NB4 (cell line): ENCODE measurements around the gene VPS26C.
"Not testable (repeated sequence)": the region's sequence is repeated elsewhere in the genome, so short reads cannot be mapped to it uniquely, and the experiment has no call there.

Experiments
- DNase-seq: peaks from one replicate; pipeline ENCODE4 v3.0.0; 2010; ENCODE audit warnings: low read depth
- H3K4me3 ChIP-seq: one replicate; pipeline ENCODE4 v1.5.1; 2011; ENCODE audit warnings: mild to moderate bottlenecking, low read depth, low read length, moderate library complexity
- MYC ChIP-seq: IDR thresholded peaks from 2 replicates; pipeline ENCODE4 v1.6.1; 2011; ENCODE audit warnings: low read depth, low read length
- POLR2A ChIP-seq: IDR thresholded peaks from 2 replicates; pipeline ENCODE4 v1.6.1; 2011; ENCODE audit warnings: mild to moderate bottlenecking; ENCODE audit not compliant: insufficient read length; ENCODE audit errors: extremely low read depth
- TF ChIP-seq, protein P1 (sequence below): IDR thresholded peaks from 2 replicates; pipeline ENCODE4 v1.6.1; 2011; ENCODE audit warnings: low read depth, low read length
- TF ChIP-seq, protein P2 (sequence below): IDR thresholded peaks from one replicate; pipeline ENCODE4 v1.5.1; 2012; ENCODE audit warnings: low read depth, low read length

Gene VPS26C

DNA sequence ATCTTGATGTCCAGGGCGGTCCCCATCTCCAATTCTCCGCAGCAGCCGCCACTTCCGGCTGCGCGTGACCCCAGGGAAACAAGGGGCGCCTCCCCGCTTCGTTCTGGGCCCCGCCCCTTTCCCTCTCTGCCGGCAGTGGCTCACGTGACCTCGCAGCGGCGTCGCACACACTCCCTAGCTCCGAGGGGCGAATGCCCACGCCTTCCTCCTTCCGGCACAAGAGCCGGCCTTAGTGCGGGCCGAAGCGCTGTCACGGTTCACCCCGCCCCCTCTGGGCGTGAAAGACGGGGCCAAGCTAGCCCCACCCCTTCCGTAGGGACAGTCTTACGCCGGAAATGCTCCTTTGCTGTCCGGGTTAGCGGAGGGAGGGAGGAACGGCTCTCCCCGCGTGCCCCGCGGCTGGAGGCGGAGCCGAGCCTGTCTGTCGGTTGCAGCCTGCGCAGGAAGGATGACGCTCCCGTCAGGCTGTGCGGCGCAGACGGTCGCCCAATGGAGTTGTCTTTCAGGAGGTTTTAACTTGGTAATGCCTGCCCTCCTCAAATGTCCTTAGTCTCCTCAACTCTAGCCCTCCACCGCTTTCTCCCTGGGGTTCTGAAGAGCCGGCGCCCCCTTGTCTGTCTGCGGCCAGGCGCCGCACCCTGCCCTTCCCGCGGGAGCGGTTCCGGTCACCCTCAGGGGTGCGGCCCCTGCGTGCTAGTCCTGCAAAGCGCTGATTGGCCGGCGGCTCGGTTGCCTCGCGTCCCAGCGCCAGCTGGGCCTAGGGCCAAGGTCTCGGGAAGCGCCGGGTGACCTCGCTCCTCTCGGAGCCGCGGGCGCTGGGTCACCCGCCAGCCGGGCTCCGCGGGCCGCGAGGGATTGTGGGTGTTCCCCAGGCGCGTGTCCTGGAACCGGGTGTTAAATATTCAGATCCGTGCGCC lies at the start of gene VPS26C:
Gene VPS26C (minus strand): TSS at position 66 of the 917 bp plus-strand sequence. CDS start 40 bp downstream, at position 26.
- TF ChIP-seq, protein P1, sequence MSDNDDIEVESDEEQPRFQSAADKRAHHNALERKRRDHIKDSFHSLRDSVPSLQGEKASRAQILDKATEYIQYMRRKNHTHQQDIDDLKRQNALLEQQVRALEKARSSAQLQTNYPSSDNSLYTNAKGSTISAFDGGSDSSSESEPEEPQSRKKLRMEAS: peak; percentile 91
- TF ChIP-seq, protein P2, sequence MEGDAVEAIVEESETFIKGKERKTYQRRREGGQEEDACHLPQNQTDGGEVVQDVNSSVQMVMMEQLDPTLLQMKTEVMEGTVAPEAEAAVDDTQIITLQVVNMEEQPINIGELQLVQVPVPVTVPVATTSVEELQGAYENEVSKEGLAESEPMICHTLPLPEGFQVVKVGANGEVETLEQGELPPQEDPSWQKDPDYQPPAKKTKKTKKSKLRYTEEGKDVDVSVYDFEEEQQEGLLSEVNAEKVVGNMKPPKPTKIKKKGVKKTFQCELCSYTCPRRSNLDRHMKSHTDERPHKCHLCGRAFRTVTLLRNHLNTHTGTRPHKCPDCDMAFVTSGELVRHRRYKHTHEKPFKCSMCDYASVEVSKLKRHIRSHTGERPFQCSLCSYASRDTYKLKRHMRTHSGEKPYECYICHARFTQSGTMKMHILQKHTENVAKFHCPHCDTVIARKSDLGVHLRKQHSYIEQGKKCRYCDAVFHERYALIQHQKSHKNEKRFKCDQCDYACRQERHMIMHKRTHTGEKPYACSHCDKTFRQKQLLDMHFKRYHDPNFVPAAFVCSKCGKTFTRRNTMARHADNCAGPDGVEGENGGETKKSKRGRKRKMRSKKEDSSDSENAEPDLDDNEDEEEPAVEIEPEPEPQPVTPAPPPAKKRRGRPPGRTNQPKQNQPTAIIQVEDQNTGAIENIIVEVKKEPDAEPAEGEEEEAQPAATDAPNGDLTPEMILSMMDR: no peak
- peak; percentile 49 for TF ChIP-seq POLR2A
- peak; percentile 76 for TF ChIP-seq MYC
- peak; percentile 99 for DNase-seq
- peak within 1 kb of the TSS; percentile 94 for H3K4me3 ChIP-seq

DNA sequence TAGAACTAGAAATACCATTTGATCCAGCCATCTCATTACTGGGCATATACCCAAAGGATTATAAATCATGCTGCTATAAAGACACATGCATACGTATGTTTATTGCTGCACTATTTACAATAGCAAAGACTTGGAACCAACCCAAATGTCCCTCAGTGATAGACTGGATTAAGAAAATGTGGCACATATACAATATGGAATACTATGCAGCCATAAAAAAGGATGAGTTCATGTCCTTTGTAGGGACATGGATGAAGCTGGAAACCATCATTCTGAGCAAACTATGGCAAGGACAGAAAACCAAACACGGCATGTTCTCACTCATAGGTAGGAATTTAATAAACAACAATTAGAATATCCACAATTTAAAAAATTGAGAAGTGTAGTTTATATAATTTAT lies 48.9 kb upstream of the VPS26C start:
- not testable (repeated sequence) for DNase-seq, H3K4me3 ChIP-seq

DNA sequence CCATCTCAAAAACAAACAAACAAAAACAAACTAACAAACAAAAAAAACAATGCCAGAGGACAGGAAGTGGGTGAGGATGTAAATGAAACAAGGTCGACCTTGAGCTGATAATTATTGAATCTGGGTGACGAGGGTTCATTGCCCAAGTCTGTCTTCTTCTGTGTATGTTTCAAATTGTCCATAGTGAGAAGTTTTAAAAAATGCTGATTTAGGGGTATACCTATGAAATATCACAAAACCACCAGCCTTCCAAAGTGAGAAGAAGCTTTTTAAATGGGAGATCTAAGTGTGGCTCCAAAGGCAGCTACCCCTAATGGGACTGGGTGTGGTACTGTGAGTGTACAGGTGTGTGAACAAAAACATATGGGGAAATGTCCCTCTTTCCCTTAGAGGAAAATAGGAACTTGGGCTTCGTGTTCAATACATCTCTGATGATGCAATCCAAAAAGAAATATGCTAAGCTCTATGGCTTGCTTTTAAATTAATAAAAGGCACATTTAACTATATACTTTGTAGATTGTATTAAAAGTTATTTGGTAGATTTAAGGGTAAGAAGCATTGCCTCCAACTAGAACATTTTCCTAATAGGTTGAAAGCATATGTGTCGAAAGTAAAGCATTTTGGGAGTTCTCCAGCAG lies 33.1 kb upstream of the VPS26C start:
- DNase-seq: no peak
- TF ChIP-seq POLR2A: no peak
- TF ChIP-seq, protein P2: no peak
- no peak for TF ChIP-seq MYC
- TF ChIP-seq, protein P1: no peak
- H3K4me3 ChIP-seq: no peak overlapping the region

DNA sequence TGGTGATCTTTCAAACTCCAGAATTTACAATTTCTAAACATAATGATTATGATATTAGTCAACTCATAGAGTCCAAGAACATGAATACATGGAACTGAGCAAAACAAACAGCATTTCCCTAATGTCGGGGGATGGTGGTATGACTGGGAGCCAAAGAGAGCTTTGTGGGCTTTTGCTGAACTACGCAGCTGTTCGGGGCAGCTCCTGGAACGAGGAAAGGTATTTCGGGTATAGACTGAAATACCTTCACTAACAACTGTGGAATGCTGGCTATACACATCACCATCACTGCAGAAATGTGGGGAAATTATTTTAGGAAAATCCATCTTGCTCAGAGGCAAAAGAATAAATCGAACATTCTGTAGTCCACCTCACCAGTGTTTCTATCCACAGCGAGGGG lies 30.2 kb upstream of the VPS26C start:
- no peak for DNase-seq
- TF ChIP-seq, protein P1: no peak
- TF ChIP-seq MYC (no peak), POLR2A (no peak)
- TF ChIP-seq, protein P2: no peak
- no peak overlapping the region for H3K4me3 ChIP-seq

DNA sequence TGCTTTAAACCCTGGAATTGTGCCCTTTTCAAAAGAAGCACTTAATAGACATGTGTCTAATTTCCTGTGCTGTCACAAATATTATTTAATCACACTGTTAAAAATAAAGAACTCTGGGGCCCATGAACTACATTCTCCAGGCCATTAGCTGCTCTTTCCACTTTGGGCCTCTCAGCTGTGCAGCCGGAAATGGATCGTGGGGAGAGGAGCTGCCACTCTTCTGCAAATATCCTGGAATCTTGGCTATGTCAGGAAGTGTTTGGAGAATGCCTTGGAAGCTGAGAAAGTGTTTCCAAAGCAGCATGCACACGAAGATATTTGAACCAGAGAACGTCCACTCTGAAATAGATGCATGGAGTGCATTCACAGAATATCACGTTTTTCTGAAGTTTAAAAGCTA lies 27.5 kb upstream of the VPS26C start:
- H3K4me3 ChIP-seq: no peak overlapping the region
- DNase-seq: no peak
- TF ChIP-seq, protein P2: no peak
- no peak for TF ChIP-seq MYC
- TF ChIP-seq POLR2A: no peak
- TF ChIP-seq, protein P1: no peak

DNA sequence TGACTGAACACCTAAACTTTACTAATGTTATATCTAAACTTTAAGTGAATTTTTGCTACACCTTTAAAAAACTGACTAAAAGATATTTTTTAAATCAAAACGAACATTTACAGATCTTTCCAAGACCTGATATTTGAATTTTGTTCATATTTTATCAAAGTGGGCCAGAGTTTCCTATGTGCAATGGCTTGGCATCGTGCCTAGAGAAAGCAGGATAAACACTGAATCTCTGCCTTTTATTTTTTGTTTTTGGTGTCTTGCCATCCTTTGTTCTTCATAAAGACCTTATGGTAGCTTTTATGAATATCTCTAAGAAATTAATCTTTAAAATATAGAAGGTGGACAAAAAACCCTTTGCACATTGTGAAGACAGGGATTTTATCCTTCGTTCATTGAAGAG lies 25.8 kb upstream of the VPS26C start:
- DNase-seq: no peak
- TF ChIP-seq MYC (no peak), POLR2A (no peak)
- TF ChIP-seq, protein P1: no peak
- TF ChIP-seq, protein P2: no peak
- no peak overlapping the region for H3K4me3 ChIP-seq
